Measurements from ENCODE around the gene FMN1. TPM values are rescaled to one million over a fixed set of nuclear protein-coding genes. Genes with fewer than 3 reads are reported as not detected.

FMN1 gene
- total RNA-seq, 1 experiment from 2014 or later, result 3.9 TPM

DNA sequence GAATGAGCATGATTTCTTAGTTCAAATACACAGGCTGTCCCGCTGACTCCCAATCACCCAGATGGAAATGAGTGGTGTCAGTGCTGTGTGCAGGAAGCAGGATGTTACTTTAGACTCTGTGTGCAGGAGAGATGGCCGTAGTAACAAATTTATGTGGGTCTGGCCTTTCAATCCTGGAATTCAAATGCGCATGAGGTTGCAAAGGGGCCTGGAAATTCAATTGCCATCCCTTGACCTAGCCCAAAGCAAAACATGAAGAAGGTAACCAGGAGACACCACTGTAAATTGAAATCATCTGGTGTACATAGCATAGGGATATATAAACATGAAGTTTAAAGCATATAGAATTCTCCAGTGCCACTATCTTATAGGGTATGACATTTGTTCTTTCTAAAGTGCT is 443.5 kb downstream of the FMN1 start:
- ChIA-PET CTCF (no interaction called here), POLR2A (no interaction called here)
- Histone ChIP-seq H3K36me3 (ENCODE audit: control insufficient read depth, insufficient read depth, low read length) (no peaks in the 10 kb centered on the region), H3K27me3 (ENCODE audit: control insufficient read depth, insufficient read depth, low read length) (no peaks in the 10 kb centered on the region; the same call in 1 of the 2 replicates), H3K4me3 (ENCODE audit: low read depth in 2 of 2, low read length in 2 of 2) (no peak overlapping the region), H3K4me1 (ENCODE audit: control insufficient read depth, insufficient read depth, low read length) (no peaks in the 10 kb centered on the region), H3K27ac (ENCODE audit: low read length) (no peak overlapping the region), H3K9me3 (ENCODE audit: control insufficient read depth, insufficient read depth, low read depth, low read length) (no peaks in the 10 kb centered on the region)
- no peak for DNase-seq (ENCODE audit: low read depth, low spot score)
- intact Hi-C loops (cut with micrococcal nuclease; ENCODE audit: unreplicated experiment) (no loop called here), in situ Hi-C loops (cut with HindIII; ENCODE audit: low pct_unique_long_range_greater_than_20kb, low sequenced_read_pairs) (no loop called here)
- TF ChIP-seq, protein P1, sequence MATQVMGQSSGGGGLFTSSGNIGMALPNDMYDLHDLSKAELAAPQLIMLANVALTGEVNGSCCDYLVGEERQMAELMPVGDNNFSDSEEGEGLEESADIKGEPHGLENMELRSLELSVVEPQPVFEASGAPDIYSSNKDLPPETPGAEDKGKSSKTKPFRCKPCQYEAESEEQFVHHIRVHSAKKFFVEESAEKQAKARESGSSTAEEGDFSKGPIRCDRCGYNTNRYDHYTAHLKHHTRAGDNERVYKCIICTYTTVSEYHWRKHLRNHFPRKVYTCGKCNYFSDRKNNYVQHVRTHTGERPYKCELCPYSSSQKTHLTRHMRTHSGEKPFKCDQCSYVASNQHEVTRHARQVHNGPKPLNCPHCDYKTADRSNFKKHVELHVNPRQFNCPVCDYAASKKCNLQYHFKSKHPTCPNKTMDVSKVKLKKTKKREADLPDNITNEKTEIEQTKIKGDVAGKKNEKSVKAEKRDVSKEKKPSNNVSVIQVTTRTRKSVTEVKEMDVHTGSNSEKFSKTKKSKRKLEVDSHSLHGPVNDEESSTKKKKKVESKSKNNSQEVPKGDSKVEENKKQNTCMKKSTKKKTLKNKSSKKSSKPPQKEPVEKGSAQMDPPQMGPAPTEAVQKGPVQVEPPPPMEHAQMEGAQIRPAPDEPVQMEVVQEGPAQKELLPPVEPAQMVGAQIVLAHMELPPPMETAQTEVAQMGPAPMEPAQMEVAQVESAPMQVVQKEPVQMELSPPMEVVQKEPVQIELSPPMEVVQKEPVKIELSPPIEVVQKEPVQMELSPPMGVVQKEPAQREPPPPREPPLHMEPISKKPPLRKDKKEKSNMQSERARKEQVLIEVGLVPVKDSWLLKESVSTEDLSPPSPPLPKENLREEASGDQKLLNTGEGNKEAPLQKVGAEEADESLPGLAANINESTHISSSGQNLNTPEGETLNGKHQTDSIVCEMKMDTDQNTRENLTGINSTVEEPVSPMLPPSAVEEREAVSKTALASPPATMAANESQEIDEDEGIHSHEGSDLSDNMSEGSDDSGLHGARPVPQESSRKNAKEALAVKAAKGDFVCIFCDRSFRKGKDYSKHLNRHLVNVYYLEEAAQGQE (IDR thresholded peaks at IDR 0.05; ENCODE audit: insufficient read depth in 1 of 2, low read depth in 2 of 2, low read length in 1 of 2), result no peak
- TF ChIP-seq POLR2AphosphoS5 (IDR thresholded peaks at IDR 0.05; ENCODE audit: low read depth, low read length) (no peak), TCF7L2 (IDR thresholded peaks at IDR 0.05; ENCODE audit: low read depth, low read length) (no peak), SIN3A (IDR thresholded peaks at IDR 0.05; ENCODE audit: borderline replicate concordance, insufficient read depth, low read depth, low read length) (no peak)
- TF ChIP-seq, protein P2, sequence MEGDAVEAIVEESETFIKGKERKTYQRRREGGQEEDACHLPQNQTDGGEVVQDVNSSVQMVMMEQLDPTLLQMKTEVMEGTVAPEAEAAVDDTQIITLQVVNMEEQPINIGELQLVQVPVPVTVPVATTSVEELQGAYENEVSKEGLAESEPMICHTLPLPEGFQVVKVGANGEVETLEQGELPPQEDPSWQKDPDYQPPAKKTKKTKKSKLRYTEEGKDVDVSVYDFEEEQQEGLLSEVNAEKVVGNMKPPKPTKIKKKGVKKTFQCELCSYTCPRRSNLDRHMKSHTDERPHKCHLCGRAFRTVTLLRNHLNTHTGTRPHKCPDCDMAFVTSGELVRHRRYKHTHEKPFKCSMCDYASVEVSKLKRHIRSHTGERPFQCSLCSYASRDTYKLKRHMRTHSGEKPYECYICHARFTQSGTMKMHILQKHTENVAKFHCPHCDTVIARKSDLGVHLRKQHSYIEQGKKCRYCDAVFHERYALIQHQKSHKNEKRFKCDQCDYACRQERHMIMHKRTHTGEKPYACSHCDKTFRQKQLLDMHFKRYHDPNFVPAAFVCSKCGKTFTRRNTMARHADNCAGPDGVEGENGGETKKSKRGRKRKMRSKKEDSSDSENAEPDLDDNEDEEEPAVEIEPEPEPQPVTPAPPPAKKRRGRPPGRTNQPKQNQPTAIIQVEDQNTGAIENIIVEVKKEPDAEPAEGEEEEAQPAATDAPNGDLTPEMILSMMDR (IDR thresholded peaks at IDR 0.05), result no peak
- BruUV-seq (replicated peaks), result no TSS peak
- ATAC-seq, result no peak

DNA sequence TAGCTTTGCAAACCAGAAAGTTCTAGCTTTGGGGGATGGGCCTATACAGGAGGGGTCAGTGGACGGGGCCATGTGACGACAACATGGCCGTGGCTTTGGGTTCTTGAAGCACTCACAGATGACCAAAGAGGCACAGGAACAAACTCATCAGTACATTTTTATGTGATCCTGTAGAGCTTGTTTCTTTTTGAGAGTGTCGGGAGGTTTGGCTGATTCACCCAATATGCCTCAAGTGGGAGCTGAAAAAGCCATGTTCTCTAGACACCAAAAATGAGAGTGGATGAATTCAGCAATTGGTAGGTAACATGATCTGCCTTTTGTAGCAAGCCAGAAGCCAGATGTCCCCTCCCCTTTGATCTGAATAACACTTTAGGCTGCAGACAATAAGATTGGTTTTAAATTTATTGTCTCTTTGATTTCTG is 446.6 kb downstream of the FMN1 start:
- no peaks in the 10 kb centered on the region for H3K9me3 ChIP-seq (ENCODE audit: control insufficient read depth, insufficient read depth, low read depth, low read length)
- H3K4me1 ChIP-seq (ENCODE audit: control insufficient read depth, insufficient read depth, low read length), result no peaks in the 10 kb centered on the region
- ATAC-seq (no peak), DNase-seq (ENCODE audit: low read depth, low spot score) (no peak)
- no peaks in the 10 kb centered on the region; the same call in 1 of the 2 replicates for H3K27me3 ChIP-seq (ENCODE audit: control insufficient read depth, insufficient read depth, low read length)
- no peak overlapping the region for H3K27ac ChIP-seq (ENCODE audit: low read length)
- TF ChIP-seq SIN3A (IDR thresholded peaks at IDR 0.05; ENCODE audit: borderline replicate concordance, insufficient read depth, low read depth, low read length), result no peak
- TF ChIP-seq, protein P1 (IDR thresholded peaks at IDR 0.05; ENCODE audit: insufficient read depth in 1 of 2, low read depth in 2 of 2, low read length in 1 of 2), result no peak
- TF ChIP-seq POLR2AphosphoS5 (IDR thresholded peaks at IDR 0.05; ENCODE audit: low read depth, low read length), result no peak
- TF ChIP-seq, protein P2 (IDR thresholded peaks at IDR 0.05), result no peak
- TF ChIP-seq TCF7L2 (IDR thresholded peaks at IDR 0.05; ENCODE audit: low read depth, low read length), result no peak
- in situ Hi-C loops (cut with HindIII; ENCODE audit: low pct_unique_long_range_greater_than_20kb, low sequenced_read_pairs) (no loop called here), intact Hi-C loops (cut with micrococcal nuclease; ENCODE audit: unreplicated experiment) (no loop called here)
- no TSS peak for BruUV-seq (replicated peaks)
- POLR2A ChIA-PET, result no interaction called here
- CTCF ChIA-PET, result no interaction called here
- no peak overlapping the region for H3K4me3 ChIP-seq (ENCODE audit: low read depth in 2 of 2, low read length in 2 of 2)
- H3K36me3 ChIP-seq (ENCODE audit: control insufficient read depth, insufficient read depth, low read length), result no peaks in the 10 kb centered on the region
